Measurements from ENCODE around the gene RASAL2. TPM values are rescaled to one million over a fixed set of nuclear protein-coding genes. Genes with fewer than 3 reads are reported as not detected.

RASAL2 gene
- total and polyA plus RNA-seq, 2 of the 13 experiments (the other 11 are each of a cell fraction or from before 2014, with no cell fraction given) = 5.4 to 5.9 TPM

GRCh38 chr1:178093951-178094738, at the start of gene RASAL2 (continued):
- TF ChIP-seq MYC (CRISPR knock-in tag; IDR thresholded peaks at IDR 0.05; ENCODE audit: borderline replicate concordance) (peak; percentile 31), ZNF576 (CRISPR knock-in tag; IDR thresholded peaks at IDR 0.05) (no peak), NFIB (CRISPR knock-in tag; IDR thresholded peaks at IDR 0.05; ENCODE audit: borderline replicate concordance) (no peak), PCBP1 (IDR thresholded peaks at IDR 0.05; ENCODE audit: borderline replicate concordance, low read depth, low read length) (no peak), FOSL2 (CRISPR knock-in tag; IDR thresholded peaks at IDR 0.05) (no peak), EED (CRISPR knock-in tag; IDR thresholded peaks at IDR 0.05) (no peak), ZBTB34 (CRISPR knock-in tag; IDR thresholded peaks at IDR 0.05) (no peak), JUND (CRISPR knock-in tag; IDR thresholded peaks at IDR 0.05) (no peak), CC2D1A (CRISPR knock-in tag; IDR thresholded peaks at IDR 0.05) (no peak), ZFP91 (CRISPR knock-in tag; IDR thresholded peaks at IDR 0.05; ENCODE audit: borderline replicate concordance) (peak; percentile 79; the same call in 1 of the 2 replicates), ZNF136 (CRISPR knock-in tag; IDR thresholded peaks at IDR 0.05; ENCODE audit: low read depth) (no peak), HCFC1 (IDR thresholded peaks at IDR 0.05; ENCODE audit: low read depth, low read length) (no peak), ZNF879 (CRISPR knock-in tag; IDR thresholded peaks at IDR 0.05) (no peak), MNT (IDR thresholded peaks at IDR 0.05) (no peak), REST (IDR thresholded peaks at IDR 0.05; ENCODE audit: borderline replicate concordance in 1 of 2, low read depth in 1 of 2, low read length in 2 of 2) (no peak), ZNF891 (CRISPR knock-in tag; IDR thresholded peaks at IDR 0.05) (no peak), ZNF589 (CRISPR knock-in tag; conservative IDR thresholded peaks at IDR 0.05) (no peak), GPN1 (CRISPR knock-in tag; IDR thresholded peaks at IDR 0.05; ENCODE audit: borderline replicate concordance) (no peak), ZNF572 (CRISPR knock-in tag; IDR thresholded peaks at IDR 0.05) (no peak)

All from HepG2 (cell line).